Sigmoid colon (tissue), 7 donors: ENCODE data around the gene CMPK1. TPM values are rescaled to one million over a fixed set of nuclear protein-coding genes. Genes with fewer than 3 reads are reported as not detected.
"Not testable (repeated sequence)": the region's sequence is repeated elsewhere in the genome, so short reads cannot be mapped to it uniquely, and the experiment has no call there.

Experiments
- DNase-seq: peaks from one replicate; pipeline ENCODE4 v3.0.0-alpha.2; 2019
- H3K27ac ChIP-seq, 4 donors: fragments of 200-600 bp; sonication (generic); one replicate each; pipeline ENCODE4 v1.5.1; 2016 to 2019; ENCODE audit warnings: mild to moderate bottlenecking in 1 of 4
- H3K27me3 ChIP-seq, 3 donors: fragments of 200-600 bp; sonication (generic); one replicate each; pipeline ENCODE4 v1.5.1; 2019; ENCODE audit warnings: mild to moderate bottlenecking in 1 of 3
- H3K36me3 ChIP-seq, 4 donors: fragments of 200-600 bp; sonication (generic); one replicate each; pipeline ENCODE4 v1.5.1; 2016 to 2019
- H3K4me1 ChIP-seq, 4 donors: fragments of 200-600 bp; sonication (generic); one replicate each; pipeline ENCODE4 v1.5.1; 2017 to 2019
- H3K4me3 ChIP-seq, 4 donors: fragments of 200-600 bp; sonication (generic); one replicate each; pipeline ENCODE4 v1.5.1; 2017 to 2019; ENCODE audit warnings: mild to moderate bottlenecking in 2 of 4, moderate library complexity in 1 of 4
- H3K9me3 ChIP-seq, 4 donors: fragments of 200-600 bp in 3 of 4; sonication (generic) in 3 of 4; one replicate each; pipeline versions ENCODE4 v1.5.1 to v1.6.1; 2013 to 2019
- EP300 ChIP-seq, 4 donors: sonication (generic); formaldehyde crosslinking; IDR thresholded peaks; one replicate each; pipeline ENCODE4 v1.6.1; 2017; ENCODE audit warnings: antibody characterized with exemption in 4 of 4
- POLR2A ChIP-seq, 2 donors: fragments of 450-650 bp; IDR thresholded peaks; one replicate each; pipeline ENCODE4 v1.6.1; 2016; ENCODE audit warnings: antibody characterized with exemption in 2 of 2, mild to moderate bottlenecking in 2 of 2, moderate library complexity in 2 of 2
- POLR2AphosphoS5 ChIP-seq, 4 donors: sonication (generic); formaldehyde crosslinking; IDR thresholded peaks; one replicate each; pipeline ENCODE4 v1.6.1; 2017; ENCODE audit warnings: antibody characterized with exemption in 4 of 4
- WGBS, 2 donors: extraction: QIAGEN DNeasy Blood & Tissue Kit; methylation state at CpG; one replicate each; pipeline ENCODE4 v1.1.7; 2013; 5-methylcytosine and 5-hydroxymethylcytosine counted together
- intact Hi-C: fragments of 100-400 bp; cut with DNase I; formaldehyde crosslinking; loops from one replicate; pipeline ENCODE4 v1.15.1; 2023
- polyA plus RNA-seq, 3 donors: library from polyadenylated mRNA; stranded (reverse); fragments of 200-250 nt; gene quantifications; one replicate each; pipeline ENCODE4 v1.2.3, GENCODE V29; 2013
- total RNA-seq, 4 donors: library from RNA; depleted of rRNA; stranded (reverse); fragments of >200 nt; gene quantifications; one replicate each; pipeline ENCODE4 v1.1.0, GENCODE V29; 2016
- TF ChIP-seq, protein P1 (sequence below), 4 experiments: fragments of 450-650 bp in 3 of 4; fragments of 200-600 bp in 1 of 4; IDR thresholded peaks; one replicate each; pipeline ENCODE4 v1.5.1; 2016 to 2019; ENCODE audit warnings: antibody characterized with exemption in 4 of 4, mild to moderate bottlenecking in 3 of 4, moderate library complexity in 2 of 4
- donor health status: healthy with polysubstance abuse.
- donor health status: Bipolar disorder and iron deficiency.
- donor health status: healthy.

The CMPK1 gene
- total and polyA plus RNA-seq, 7 donors, result 94.1 to 250 (median 130) TPM

DNA sequence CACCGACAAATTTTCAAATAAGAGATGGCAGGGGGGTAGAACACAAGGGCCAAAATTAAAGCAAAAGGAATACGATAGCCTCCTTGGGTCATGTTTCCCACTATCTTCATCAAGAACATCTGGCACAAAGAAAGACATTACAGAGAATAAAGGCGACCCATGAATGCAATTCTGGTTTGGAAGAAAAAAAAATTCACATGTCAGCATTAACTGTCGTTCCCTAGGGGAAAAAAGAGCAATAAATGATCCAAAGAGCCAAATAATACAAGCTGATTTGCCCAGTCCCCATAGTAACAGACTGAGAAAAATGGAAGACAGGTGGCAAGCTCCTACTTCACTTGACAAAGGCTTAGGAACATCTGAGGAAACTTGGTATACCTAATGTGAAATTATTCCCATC lies 24.2 kb upstream of the CMPK1 start:
- H3K4me1 ChIP-seq, result peaks cover 0 to 11% (median 8%) of the 10 kb centered on the region in 4 donors
- intact Hi-C loops, result no loop called here
- no peak for DNase-seq
- no peaks in the 10 kb centered on the region for H3K9me3 ChIP-seq
- no peak overlapping the region for H3K4me3 ChIP-seq
- WGBS, 2 donors, result 91 to 95% methylated on average over 4 of the region's 4 CpGs
- TF ChIP-seq, protein P1, sequence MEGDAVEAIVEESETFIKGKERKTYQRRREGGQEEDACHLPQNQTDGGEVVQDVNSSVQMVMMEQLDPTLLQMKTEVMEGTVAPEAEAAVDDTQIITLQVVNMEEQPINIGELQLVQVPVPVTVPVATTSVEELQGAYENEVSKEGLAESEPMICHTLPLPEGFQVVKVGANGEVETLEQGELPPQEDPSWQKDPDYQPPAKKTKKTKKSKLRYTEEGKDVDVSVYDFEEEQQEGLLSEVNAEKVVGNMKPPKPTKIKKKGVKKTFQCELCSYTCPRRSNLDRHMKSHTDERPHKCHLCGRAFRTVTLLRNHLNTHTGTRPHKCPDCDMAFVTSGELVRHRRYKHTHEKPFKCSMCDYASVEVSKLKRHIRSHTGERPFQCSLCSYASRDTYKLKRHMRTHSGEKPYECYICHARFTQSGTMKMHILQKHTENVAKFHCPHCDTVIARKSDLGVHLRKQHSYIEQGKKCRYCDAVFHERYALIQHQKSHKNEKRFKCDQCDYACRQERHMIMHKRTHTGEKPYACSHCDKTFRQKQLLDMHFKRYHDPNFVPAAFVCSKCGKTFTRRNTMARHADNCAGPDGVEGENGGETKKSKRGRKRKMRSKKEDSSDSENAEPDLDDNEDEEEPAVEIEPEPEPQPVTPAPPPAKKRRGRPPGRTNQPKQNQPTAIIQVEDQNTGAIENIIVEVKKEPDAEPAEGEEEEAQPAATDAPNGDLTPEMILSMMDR (IDR thresholded peaks at IDR 0.05), result no peak
- TF ChIP-seq EP300 (IDR thresholded peaks at IDR 0.05) (no peak), POLR2AphosphoS5 (IDR thresholded peaks at IDR 0.05) (no peak), POLR2A (IDR thresholded peaks at IDR 0.05) (no peak)
- no peaks in the 10 kb centered on the region for H3K27me3 ChIP-seq
- H3K36me3 ChIP-seq, result no peaks in the 10 kb centered on the region
- H3K27ac ChIP-seq, result no peak overlapping the region

DNA sequence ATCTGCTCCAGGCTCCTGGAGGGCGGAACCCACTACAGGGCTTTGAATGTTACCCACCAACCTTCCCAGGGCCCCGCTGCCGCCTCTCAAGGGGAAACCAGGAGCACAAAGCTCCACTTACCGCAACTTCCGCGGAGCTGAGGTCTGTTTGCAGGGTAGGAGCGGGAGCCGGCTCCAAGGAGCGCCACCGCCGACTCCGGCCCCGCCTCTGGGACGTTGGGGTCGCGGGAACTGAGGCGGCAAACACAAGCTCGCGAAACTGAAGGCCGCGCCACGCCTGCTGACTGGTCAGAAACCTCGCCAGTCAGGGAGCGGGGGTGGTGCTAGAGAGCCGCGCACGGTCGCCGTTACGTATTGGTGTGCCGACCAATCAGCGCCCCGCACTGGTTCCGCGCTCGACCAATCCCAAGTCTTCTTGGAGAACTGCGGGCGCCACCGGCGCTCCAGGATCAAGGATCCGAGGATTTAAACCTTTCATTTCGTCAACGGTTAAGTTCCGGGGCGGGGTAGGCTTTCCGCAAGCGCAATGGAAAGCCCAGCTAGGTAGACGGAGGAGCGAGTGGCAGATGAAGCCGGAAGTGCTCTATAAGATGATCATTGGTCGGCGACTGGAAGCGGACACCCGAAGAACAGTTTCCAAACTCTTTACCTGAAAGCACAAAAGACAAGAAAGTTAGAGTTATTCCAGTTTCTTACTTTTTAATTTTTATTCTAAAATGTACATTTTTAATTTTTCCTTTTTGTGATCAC lies 19.5 kb upstream of the CMPK1 start, which contains the start of gene STIL:
STIL (minus strand) TSS at position 233 of the 750 bp plus-strand sequence. CDS start 3,828 bp downstream, outside the sequence.
- TF ChIP-seq POLR2A (IDR thresholded peaks at IDR 0.05) (no peak), POLR2AphosphoS5 (IDR thresholded peaks at IDR 0.05) (peak; percentile 43 to 83 (median 66))
- intact Hi-C loops, result loop anchor here (1.0 kb wide), 1 partner anchor 20 kb away; no protein-coding TSS in a partner anchor

DNA sequence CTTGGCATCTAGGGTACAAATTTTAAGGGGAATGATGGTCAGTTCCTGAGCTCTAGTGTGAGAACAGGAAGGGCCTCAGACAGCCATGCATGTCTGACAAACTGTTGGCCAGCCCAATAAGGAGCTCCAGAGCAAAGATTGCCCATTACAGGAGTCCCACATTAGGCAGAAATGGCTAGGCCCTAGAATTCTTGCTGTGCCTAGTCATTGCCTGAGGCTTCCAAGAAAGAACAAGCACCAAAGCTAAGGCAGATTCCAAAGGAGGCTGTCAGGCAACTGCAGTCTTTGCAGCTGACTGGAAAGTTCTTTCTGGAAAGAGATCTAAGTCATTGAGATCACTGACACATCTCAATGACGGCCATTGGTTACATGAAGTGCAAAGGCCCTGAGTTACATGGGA lies 15.7 kb upstream of the CMPK1 start:
- Histone ChIP-seq H3K27me3 (no peaks in the 10 kb centered on the region), H3K9me3 (no peaks in the 10 kb centered on the region), H3K4me3 (no peak overlapping the region), H3K36me3 (no peaks in the 10 kb centered on the region), H3K27ac (no peak overlapping the region), H3K4me1 (peaks cover 0 to 11% (median 8%) of the 10 kb centered on the region in 4 donors)
- WGBS, 2 donors, result 92 to 93% methylated on average over 1 of the region's 1 CpG
- intact Hi-C loops, result no loop called here
- TF ChIP-seq POLR2AphosphoS5 (IDR thresholded peaks at IDR 0.05), result no peak
- TF ChIP-seq, protein P1 (IDR thresholded peaks at IDR 0.05), result no peak
- no peak for TF ChIP-seq POLR2A (IDR thresholded peaks at IDR 0.05)
- TF ChIP-seq EP300 (IDR thresholded peaks at IDR 0.05), result no peak
- no peak for DNase-seq

More for the DNA sequence above, 19.5 kb upstream of the CMPK1 start, which contains the start of gene STIL:
- H3K9me3 ChIP-seq, result no peaks in the 10 kb centered on the region
- no peaks in the 10 kb centered on the region for H3K36me3 ChIP-seq
- peak within 1 kb of the TSS; percentile 36 to 74 (median 57) for H3K4me3 ChIP-seq
- H3K4me1 ChIP-seq, result peaks cover 0 to 11% (median 8%) of the 10 kb centered on the region in 4 donors
- H3K27ac ChIP-seq, result peak within 1 kb of the TSS; percentile 70 to 82 (median 74)
- WGBS, 2 donors, result 0% methylated on average over 54 of the region's 54 CpGs
- H3K27me3 ChIP-seq, result no peaks in the 10 kb centered on the region
- DNase-seq, result peak; percentile 99

DNA sequence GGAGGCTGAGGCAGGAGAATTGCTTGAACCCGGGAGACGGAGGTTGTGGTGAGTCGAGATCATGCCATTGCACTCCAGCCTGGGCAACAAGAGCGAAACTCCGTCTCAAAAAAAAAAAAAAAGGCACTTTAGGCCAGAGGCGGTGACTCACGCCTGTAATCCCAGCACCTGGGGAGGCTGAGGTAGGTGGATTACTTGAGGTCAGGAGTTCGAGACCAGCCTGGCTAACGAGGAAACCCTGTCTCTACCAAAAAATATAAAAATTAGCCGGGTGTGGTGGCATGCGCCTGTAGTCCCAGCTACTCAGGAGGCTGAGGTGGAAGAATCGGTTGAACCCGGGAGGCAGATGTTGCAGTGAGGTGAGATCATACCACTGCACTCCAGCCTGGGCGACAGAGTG lies 13.6 kb upstream of the CMPK1 start:
- WGBS, 2 donors, result 94 to 95% methylated on average over 14 of the region's 14 CpGs

DNA sequence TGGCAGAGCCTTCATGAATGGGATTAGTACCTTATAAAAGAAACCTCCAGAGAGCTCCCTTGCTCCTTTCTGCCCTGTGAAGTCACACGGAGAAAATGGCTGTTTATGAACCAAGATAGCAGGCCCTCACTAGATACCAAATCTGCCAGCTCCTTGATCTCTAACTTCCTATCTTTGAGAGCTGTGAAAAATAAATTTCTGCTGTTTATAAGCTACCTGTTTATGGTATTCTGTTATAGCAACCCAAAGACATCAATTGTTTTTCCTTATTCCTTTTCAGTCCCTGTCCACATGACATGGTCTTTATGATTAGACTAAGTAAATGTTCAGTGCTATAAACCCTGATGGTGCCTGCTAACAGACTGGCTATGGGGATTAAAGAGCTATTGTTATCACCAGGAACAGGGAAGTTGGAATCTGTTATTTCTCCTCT lies 10.0 kb upstream of the CMPK1 start:
- H3K9me3 ChIP-seq, result no peaks in the 10 kb centered on the region
- 2 to 49% methylated on average over 1 of the region's 1 CpG for WGBS, 2 donors
- intact Hi-C loops, result no loop called here
- no peak overlapping the region for H3K27ac ChIP-seq
- H3K4me3 ChIP-seq, result no peak overlapping the region
- no peaks in the 10 kb centered on the region for H3K27me3 ChIP-seq
- no peaks in the 10 kb centered on the region for H3K36me3 ChIP-seq
- TF ChIP-seq EP300 (IDR thresholded peaks at IDR 0.05), result no peak
- H3K4me1 ChIP-seq, result no peaks in the 10 kb centered on the region
- DNase-seq, result no peak

More for the DNA sequence above, 13.6 kb upstream of the CMPK1 start:
- H3K36me3 ChIP-seq, intact Hi-C loops, DNase-seq, H3K27me3 ChIP-seq, H3K4me3 ChIP-seq, H3K4me1 ChIP-seq, H3K27ac ChIP-seq, H3K9me3 ChIP-seq: not testable (repeated sequence)

DNA sequence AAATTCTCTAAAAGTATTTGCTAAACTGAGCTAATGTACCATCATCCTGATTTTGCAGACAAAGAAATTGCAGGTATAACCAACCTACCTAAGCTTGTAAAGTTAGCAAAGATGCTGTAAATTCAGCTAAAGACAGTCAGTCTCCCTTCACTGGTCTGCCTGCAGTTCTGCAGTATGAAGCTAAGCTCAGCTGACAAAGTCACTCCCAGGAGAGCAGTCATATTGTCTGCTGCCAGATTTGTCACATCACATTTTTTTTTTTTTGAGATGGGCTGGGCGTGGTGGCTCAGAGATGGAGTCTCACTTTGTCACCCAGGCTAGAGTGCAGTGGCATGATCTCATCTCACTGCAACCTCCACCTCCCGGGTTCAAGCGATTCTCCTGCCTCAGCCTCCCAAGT lies 8.9 kb upstream of the CMPK1 start:
- DNase-seq, result no peak
- no peak overlapping the region for H3K4me3 ChIP-seq
- intact Hi-C loops, result no loop called here
- H3K27ac ChIP-seq, result no peak overlapping the region
- H3K4me1 ChIP-seq, result no peaks in the 10 kb centered on the region
- no peaks in the 10 kb centered on the region for H3K36me3 ChIP-seq
- WGBS, 2 donors, result 25 to 73% methylated on average over 3 of the region's 3 CpGs
- H3K27me3 ChIP-seq, result no peaks in the 10 kb centered on the region
- no peaks in the 10 kb centered on the region for H3K9me3 ChIP-seq
- no peak for TF ChIP-seq POLR2AphosphoS5 (IDR thresholded peaks at IDR 0.05)
- no peak for TF ChIP-seq EP300 (IDR thresholded peaks at IDR 0.05)
- no peak for TF ChIP-seq POLR2A (IDR thresholded peaks at IDR 0.05)
- TF ChIP-seq, protein P1 (IDR thresholded peaks at IDR 0.05), result no peak
